ENCODE data around the gene ETS1.

ETS1 gene

GRCh38 chr11:128519338-128519737 is 68.0 kb downstream of the ETS1 start:
- no peak for DNase-seq (ENCODE audit: low read depth in 2 of 2)

GRCh38 chr11:128518493-128519207 is 68.7 kb downstream of the ETS1 start:
- DNase-seq (ENCODE audit: low read depth in 2 of 2), result no peak

- no peak for DNase-seq (ENCODE audit: low read depth in 2 of 2)
Measured at GRCh38 chr11:128517451-128518230, 69.7 kb downstream of the ETS1 start.

GRCh38 chr11:128516886-128517285 is 70.5 kb downstream of the ETS1 start:
- DNase-seq (ENCODE audit: low read depth in 2 of 2), result no peak

- no peak for DNase-seq (ENCODE audit: low read depth in 2 of 2)
Measured at GRCh38 chr11:128515826-128516778, 71.3 kb downstream of the ETS1 start.

GRCh38 chr11:128515086-128515485 is 72.3 kb downstream of the ETS1 start:
- DNase-seq (ENCODE audit: low read depth in 2 of 2), result no peak

GRCh38 chr11:128513915-128514681 is 73.3 kb downstream of the ETS1 start:
- DNase-seq (ENCODE audit: low read depth in 2 of 2), result no peak

- no peak for DNase-seq (ENCODE audit: low read depth in 2 of 2)
Measured at GRCh38 chr11:128512474-128512996, 74.8 kb downstream of the ETS1 start.

GRCh38 chr11:128511712-128512111 is 75.6 kb downstream of the ETS1 start:
- DNase-seq (ENCODE audit: low read depth in 2 of 2), result no peak

- no peak for DNase-seq (ENCODE audit: low read depth in 2 of 2)
Measured at GRCh38 chr11:128509621-128510389, 77.6 kb downstream of the ETS1 start.

- DNase-seq (ENCODE audit: low read depth in 2 of 2), result no peak
Measured at GRCh38 chr11:128508770-128509510, 78.4 kb downstream of the ETS1 start.

GRCh38 chr11:128507936-128508335 is 79.4 kb downstream of the ETS1 start:
- DNase-seq (ENCODE audit: low read depth in 2 of 2), result no peak

- DNase-seq (ENCODE audit: low read depth in 2 of 2), result no peak
Measured at GRCh38 chr11:128506999-128507611, 80.3 kb downstream of the ETS1 start.

GRCh38 chr11:128506356-128506755 is 81.0 kb downstream of the ETS1 start:
- no peak for DNase-seq (ENCODE audit: low read depth in 2 of 2)

GRCh38 chr11:128505449-128506065 is 81.8 kb downstream of the ETS1 start:
- no peak for DNase-seq (ENCODE audit: low read depth in 2 of 2)

GRCh38 chr11:128504486-128504885 is 82.9 kb downstream of the ETS1 start:
- DNase-seq (ENCODE audit: low read depth in 2 of 2), result no peak

GRCh38 chr11:128503245-128503991 is 83.9 kb downstream of the ETS1 start:
- DNase-seq (ENCODE audit: low read depth in 2 of 2), result no peak

- no peak for DNase-seq (ENCODE audit: low read depth in 2 of 2)
Measured at GRCh38 chr11:128502726-128503125, 84.6 kb downstream of the ETS1 start.

Data from activated CD8-positive, alpha-beta memory T cell treated with anti-CD3 and anti-CD28 coated beads for 4 hours (primary cell).